GM12874 (cell line): ENCODE results near the gene GSC2.

ENCODE experiments used
- TF ChIP-seq, protein P1 (sequence below): IDR thresholded peaks from 2 replicates; pipeline ENCODE4 v1.5.1; 2011; ENCODE audit warnings: low read depth, mild to moderate bottlenecking, control low read depth, low read length, moderate library complexity; ENCODE audit not compliant: insufficient read depth

Gene GSC2

DNA sequence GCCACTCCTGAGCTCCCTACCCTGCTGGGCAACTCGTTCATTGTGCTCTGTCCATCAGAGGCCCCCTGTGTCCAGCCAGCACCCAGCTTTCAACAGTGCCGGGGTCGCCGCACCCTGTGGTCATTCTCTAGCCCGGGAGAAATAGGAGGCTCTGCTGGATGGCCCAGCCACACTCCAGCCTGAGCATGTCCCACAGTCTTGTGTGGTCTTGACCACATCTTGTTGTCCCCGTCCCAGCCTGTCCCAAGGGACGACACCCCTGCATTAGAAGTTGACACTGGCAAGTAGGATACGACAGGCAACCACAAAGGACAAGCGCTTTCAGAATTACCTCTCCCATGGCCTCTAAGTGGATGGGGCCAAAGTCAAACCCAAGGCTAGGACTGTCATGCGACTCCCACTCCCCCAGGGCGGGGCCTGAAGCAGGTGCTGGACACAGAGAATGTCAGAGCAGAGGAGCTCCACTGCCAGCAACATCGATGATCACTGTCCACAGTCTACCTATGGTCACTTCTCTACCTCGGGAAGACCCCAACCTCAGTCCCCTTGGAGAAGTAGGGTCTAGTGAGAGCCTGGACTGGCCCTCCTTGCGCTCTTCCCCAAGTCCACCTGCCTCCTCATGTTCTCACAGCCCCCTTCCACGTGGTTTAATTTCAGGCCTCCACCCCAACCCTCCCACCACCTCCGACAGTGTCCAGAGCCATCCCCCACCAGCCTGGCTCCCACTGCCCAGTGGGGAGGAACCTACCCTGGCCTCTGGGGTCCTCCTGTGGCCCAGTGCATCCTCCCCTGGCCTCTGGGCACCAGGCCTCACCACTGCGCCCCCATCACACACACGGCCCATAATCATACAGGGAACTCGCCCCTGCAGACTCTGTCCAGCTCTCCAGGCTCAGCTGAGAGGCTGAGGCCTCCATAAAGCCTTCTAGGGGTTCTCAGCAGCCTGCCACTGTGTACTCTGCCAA, 23.5 kb downstream of the GSC2 start:
- TF ChIP-seq, protein P1, sequence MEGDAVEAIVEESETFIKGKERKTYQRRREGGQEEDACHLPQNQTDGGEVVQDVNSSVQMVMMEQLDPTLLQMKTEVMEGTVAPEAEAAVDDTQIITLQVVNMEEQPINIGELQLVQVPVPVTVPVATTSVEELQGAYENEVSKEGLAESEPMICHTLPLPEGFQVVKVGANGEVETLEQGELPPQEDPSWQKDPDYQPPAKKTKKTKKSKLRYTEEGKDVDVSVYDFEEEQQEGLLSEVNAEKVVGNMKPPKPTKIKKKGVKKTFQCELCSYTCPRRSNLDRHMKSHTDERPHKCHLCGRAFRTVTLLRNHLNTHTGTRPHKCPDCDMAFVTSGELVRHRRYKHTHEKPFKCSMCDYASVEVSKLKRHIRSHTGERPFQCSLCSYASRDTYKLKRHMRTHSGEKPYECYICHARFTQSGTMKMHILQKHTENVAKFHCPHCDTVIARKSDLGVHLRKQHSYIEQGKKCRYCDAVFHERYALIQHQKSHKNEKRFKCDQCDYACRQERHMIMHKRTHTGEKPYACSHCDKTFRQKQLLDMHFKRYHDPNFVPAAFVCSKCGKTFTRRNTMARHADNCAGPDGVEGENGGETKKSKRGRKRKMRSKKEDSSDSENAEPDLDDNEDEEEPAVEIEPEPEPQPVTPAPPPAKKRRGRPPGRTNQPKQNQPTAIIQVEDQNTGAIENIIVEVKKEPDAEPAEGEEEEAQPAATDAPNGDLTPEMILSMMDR: no peak

DNA sequence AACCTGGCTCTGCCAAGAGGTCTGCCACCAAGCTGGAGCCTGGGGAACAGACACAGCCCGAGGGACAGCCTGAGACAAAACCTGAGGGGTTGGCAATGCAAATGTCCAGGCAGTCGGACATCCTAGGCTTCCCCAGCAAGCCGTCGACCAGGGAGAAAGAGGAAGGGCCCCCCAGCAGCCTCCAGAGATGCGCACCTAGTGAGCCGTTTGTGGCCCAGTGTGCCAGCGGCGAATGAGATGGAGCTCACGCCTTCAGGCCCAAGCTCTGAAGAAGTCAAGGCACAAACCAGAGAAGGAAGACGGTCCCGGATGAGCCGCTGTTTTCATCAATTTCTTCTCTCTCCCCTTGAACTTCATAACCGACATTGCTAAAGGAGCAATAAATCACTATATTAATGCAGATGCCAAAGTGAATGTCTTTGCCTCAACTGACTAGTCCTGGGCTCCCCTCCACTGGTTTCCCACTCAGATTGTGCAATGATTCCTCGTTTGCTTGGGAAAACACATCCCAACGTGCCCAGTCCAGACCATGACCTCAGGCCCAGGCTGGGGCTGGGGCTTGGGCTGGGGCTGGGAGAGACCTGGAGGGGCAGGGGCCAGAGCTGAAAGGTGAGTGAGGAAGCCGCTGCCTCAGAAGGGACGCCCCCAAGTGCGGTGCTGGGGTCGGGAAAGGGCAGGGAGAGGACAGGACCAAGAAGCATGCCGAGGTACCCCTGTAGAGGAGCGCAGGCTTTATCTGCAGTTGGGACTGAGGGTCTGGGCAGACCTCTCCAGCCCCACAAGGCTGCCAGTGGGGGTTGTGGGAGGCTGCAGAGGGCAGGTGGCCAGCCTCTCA, 24.4 kb downstream of the GSC2 start:
- TF ChIP-seq, protein P1: no peak

DNA sequence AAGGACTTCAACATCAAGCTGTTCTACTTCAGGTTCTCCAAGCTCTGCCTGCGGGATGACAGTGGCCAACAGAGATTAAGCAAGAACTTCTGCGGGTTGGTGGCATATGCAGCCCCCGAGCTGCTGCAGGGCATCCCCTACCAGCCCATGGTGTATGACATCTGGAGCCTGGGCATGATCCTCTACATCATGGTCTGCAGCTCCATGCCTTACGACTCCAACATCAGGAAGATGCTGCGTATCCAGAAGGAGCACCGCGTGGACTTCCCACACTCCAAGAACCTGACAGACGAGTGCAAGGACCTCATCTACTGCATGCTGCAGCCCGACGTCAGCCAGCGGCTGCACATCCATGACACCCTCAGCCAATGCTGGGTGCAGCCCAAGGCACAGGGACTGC, 25.1 kb downstream of the GSC2 start:
- TF ChIP-seq, protein P1: no peak

DNA sequence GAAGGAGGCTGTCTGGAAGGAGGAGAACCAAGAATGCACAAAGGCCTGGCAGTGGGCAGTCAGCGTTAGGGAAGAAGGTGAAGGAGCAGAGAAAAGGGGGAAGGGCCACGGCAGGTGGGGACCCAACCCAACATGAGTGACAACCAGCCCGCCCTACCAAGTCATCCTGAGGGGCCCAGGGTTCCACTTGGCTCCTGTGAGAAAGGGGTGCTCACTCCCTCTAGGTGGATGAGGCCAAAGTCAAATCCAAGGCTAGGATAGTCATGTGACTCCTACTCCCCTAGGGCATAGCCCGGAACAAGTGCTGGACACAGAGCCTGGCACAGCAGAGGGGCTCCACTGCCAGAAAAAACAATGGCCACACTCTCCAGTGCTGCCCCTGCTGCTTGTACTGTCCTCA, 25.7 kb downstream of the GSC2 start:
- TF ChIP-seq, protein P1: no peak

DNA sequence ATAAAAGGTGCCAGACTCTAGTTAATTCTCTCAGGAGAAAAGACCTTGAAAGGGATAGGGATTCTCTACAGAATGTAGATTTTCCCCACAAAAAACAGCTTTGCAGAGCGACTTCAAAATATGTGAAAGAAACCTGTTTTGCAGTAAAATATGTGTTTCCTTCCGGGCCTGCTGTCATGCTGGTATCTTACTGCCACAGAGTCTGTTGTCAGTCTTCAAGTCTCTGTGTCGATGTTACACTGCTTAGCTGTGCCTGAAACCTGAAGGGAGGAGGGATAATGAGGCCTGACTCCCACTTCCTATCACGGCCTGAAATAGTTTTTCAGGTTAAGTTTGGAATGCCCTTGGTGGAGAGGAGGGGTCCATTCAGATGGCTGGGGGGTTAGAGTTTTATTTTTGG, 26.2 kb downstream of the GSC2 start:
- TF ChIP-seq, protein P1: no peak

DNA sequence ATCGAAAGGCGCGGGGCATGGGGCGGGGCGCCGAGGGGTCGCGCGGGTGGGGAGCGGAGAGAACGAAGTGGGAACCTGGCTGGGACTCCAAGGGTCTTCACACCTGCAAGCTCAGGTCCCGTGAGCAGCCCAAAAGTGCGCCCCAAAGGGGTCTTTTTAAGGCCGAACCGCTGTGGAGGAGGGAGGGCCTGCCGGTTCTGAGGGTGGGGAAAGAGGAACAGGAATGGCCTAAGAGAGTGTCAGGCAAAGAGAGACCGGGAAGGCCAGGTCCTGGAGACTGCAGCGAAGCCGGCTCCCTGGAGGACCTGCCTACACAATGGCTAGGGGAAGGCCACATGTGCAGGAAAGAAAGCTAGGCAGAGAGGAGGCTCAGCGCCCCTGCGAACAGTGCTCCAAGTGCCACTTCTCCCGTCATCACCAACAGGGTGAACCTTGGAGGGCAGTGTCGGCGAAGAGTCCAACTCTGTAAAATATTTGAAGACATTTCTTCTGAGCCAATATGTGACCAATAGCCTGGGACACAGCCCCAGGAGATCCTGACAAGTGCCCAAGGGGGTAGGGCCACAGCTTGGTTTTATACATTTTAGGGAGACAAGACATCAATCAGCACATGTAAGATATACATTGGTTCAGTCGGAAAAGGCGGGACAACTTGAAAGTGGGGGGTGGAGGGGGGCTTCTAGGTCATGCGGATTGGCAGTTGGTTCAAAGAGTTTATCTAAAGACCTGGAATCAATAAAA, 27.2 kb downstream of the GSC2 start:
- TF ChIP-seq, protein P1: no peak
